Gastroesophageal sphincter (tissue), 3 donors: ENCODE measurements around the gene SESTD1.

Experiments
- EP300 ChIP-seq: sonication (generic); formaldehyde crosslinking; IDR thresholded peaks from one replicate; pipeline ENCODE4 v1.6.1; 2017; ENCODE audit warnings: antibody characterized with exemption, mild to moderate bottlenecking
- POLR2A ChIP-seq, 2 donors: fragments of 450-650 bp; IDR thresholded peaks; one replicate each; pipeline ENCODE4 v1.6.1; 2017; ENCODE audit warnings: antibody characterized with exemption in 2 of 2, mild to moderate bottlenecking in 2 of 2, moderate library complexity in 1 of 2
- TF ChIP-seq, protein P1 (sequence below), 4 experiments: fragments of 200-600 bp in 2 of 4; fragments of 450-650 bp in 2 of 4; sonication (generic) in 1 of 4; IDR thresholded peaks; one replicate each; pipeline ENCODE4 v1.5.1; 2017 to 2019; ENCODE audit warnings: antibody characterized with exemption in 4 of 4, mild to moderate bottlenecking in 2 of 4, moderate library complexity in 2 of 4

DNA sequence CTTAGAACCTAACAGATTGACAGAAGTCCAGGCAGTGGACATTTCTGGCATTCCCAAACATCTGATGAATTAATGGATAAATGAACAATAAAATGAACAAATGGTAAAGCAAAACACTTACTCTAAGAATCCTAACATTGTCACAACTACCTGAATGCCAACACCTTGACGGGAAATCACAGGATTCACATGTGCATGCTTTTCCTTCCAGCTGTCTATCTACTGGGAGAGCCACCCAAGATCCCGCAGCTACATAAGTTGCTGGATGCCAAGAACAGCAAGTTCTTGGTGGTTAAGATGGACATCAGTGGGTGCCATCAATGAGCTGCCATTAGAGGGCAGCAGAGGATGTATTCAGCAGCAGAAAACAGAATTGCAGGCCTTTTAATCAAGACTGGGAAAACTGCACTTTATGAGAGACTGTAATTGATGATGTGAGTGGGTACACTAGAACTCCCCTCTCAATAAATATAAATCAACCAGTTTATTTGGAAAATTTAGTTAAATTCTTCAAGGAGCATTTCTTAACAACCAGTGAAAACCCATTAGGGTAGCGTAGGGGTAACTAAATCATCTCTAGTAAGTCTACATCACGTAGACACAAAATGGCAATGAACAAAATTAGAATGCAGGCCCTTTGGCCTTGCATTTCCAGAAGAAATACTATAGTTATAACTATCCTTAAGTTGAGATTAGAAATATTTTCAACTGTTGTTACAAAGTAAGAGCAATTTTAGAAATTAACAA, 45.6 kb downstream of the SESTD1 start:
- TF ChIP-seq, protein P1, sequence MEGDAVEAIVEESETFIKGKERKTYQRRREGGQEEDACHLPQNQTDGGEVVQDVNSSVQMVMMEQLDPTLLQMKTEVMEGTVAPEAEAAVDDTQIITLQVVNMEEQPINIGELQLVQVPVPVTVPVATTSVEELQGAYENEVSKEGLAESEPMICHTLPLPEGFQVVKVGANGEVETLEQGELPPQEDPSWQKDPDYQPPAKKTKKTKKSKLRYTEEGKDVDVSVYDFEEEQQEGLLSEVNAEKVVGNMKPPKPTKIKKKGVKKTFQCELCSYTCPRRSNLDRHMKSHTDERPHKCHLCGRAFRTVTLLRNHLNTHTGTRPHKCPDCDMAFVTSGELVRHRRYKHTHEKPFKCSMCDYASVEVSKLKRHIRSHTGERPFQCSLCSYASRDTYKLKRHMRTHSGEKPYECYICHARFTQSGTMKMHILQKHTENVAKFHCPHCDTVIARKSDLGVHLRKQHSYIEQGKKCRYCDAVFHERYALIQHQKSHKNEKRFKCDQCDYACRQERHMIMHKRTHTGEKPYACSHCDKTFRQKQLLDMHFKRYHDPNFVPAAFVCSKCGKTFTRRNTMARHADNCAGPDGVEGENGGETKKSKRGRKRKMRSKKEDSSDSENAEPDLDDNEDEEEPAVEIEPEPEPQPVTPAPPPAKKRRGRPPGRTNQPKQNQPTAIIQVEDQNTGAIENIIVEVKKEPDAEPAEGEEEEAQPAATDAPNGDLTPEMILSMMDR (IDR thresholded peaks at IDR 0.05): peak; percentile 71 to 92 (median 84)
- TF ChIP-seq POLR2A (IDR thresholded peaks at IDR 0.05): no peak
- no peak for TF ChIP-seq EP300
